ENCODE measurements around the gene ORMDL3.

DNA sequence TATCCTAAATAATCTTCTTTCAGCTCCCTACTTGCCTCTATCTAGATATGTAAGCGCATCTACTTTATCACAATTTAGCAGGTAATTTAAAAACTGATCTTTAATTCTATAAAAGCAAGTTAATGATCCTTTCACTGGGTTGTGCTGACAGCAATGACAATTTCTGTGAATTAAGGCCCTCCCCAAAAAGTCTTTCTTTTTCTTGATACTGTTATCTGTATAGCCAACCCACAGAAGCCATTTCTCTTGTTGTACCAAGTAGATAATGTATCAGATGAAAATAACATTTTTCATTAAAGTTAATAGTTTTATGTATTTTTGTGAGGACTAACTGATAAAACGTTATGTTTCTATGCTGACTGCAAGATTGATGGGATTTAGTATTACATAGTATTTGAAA is 55.6 kb downstream of the ORMDL3 start:
- TF ChIP-seq POLR2AphosphoS5 (IDR thresholded peaks at IDR 0.05; ENCODE audit: low read depth, low read length), result no peak
- TF ChIP-seq POLR2A (IDR thresholded peaks at IDR 0.05; ENCODE audit: low read depth, low read length), result no peak
- TF ChIP-seq TAF1 (IDR thresholded peaks at IDR 0.05; ENCODE audit: borderline replicate concordance, low read depth, low read length), result no peak
